ENCODE data around the gene LCOR. TPM values are rescaled to one million over a fixed set of nuclear protein-coding genes. Genes with fewer than 3 reads are reported as not detected.

LCOR gene
- 5.0 to 12.0 TPM (median 8.3 TPM) in 5 replicates for total RNA-seq (2022; extraction: Qiagen RNA extraction; ENCODE audit: low read depth)

GRCh38 chr10:96831867-96832720 is at the start of gene LCOR:
TSS of gene LCOR (plus strand) at chr10:96832298. CDS start at chr10:96949058, 116,760 bp downstream.

Other genes starting within 250 kb of the LCOR start
- 34.7 to 105 TPM (median 83.0 TPM) in 5 replicates for gene TM9SF3, start 245.3 kb upstream of the LCOR start, total RNA-seq (2022; extraction: Qiagen RNA extraction; ENCODE audit: low read depth)
- 0.47 to 0.99 TPM (median 0.63 TPM) in 5 replicates for gene PIK3AP1, start 111.8 kb upstream of the LCOR start, total RNA-seq (2022; extraction: Qiagen RNA extraction; ENCODE audit: low read depth)